ENCODE measurements around the gene XYLT1.
A peak's percentile ranks its signal among the peaks of the same experiment; 100 is the strongest.

Gene XYLT1

GRCh38 chr16:17238285-17239028 lies 232.3 kb downstream of the XYLT1 start:
- ATAC-seq (ENCODE audit: low read depth), result no peak
- H3K9me3 Mint-ChIP-seq, result peaks cover 9% of the 10 kb centered on the region
- peak overlapping the region; percentile 33 for H3K27ac Mint-ChIP-seq
- DNase-seq (ENCODE audit: low spot score in 2 of 2), result no peak
- peaks cover 24% of the 10 kb centered on the region for H3K4me1 Mint-ChIP-seq
- no peaks in the 10 kb centered on the region for H3K27me3 Mint-ChIP-seq
- no peak overlapping the region for H3K4me3 Mint-ChIP-seq
- peaks cover 30% of the 10 kb centered on the region for H3K36me3 Mint-ChIP-seq

DNA sequence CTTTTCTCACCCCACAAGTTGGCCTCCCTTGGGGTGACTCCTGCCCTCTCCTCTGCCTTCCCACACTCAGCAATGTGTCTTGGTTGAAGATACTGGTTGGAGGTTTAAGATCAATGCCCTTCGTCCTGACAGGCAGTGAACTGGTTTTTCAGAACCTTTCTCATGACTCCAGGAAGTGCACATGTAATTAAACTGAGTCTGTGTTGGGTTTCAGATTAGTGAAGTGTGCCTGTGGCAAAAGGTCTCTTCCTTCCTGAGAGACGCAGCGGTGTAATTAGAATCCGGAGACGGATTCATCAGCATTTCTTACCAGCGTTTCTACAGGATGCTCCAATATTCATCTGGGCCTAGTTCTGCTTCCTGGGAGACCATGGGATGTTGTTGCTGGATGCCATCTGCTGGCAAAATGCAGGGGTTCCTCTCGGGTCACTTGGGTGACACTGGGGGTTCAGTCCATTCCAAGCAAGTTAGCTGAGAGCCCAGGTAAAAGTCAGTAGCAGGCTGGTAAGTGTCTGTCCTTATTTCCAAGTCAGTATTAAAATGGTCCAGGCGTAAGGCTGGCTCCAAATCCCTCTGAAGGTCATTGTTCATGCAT lies 233.3 kb downstream of the XYLT1 start:
- Mint-ChIP-seq H3K27ac (no peak overlapping the region), H3K27me3 (no peaks in the 10 kb centered on the region), H3K9me3 (peaks cover 9% of the 10 kb centered on the region), H3K36me3 (peaks cover 26% of the 10 kb centered on the region), H3K4me1 (peaks cover 23% of the 10 kb centered on the region), H3K4me3 (no peak overlapping the region)
- DNase-seq (ENCODE audit: low spot score in 2 of 2), result no peak
- ATAC-seq (ENCODE audit: low read depth), result no peak

DNA sequence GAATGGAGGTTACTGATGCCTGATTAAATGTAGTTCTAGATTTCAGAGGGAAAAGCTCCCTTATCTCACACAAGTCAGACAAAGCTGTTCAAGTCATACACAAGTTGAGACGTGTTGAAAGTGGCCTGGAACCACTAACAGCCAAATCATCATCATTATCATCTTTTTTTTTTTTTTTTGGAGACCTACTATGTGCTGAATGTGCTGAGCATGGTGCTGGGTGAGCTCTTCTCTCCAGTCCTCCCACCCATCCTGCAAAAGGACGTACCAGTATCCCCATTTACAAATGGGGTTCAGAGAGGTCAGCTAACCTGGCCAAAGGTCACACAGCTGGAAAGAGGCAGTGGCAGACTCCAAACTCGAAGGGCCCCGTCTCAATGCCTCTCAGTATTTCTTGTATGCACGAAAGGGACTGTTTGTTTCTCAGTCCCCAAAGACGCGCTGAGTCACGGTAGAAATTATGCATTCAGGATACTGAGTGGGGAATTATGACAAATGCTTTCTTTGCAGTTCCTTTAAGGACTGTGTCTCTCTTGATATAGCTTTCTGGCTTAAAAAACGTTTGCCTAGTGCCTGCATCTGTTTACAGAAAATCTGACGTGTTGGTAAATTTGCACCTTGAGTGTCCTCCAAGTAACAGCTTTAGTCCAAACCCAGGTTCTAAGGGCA lies 235.5 kb downstream of the XYLT1 start:
- Mint-ChIP-seq H3K4me3 (no peak overlapping the region), H3K9me3 (peaks cover 9% of the 10 kb centered on the region), H3K27ac (no peak overlapping the region), H3K4me1 (peaks cover 24% of the 10 kb centered on the region), H3K27me3 (no peaks in the 10 kb centered on the region), H3K36me3 (peaks cover 24% of the 10 kb centered on the region)
- DNase-seq (ENCODE audit: low spot score in 2 of 2) (no peak), ATAC-seq (ENCODE audit: low read depth) (no peak)

DNA sequence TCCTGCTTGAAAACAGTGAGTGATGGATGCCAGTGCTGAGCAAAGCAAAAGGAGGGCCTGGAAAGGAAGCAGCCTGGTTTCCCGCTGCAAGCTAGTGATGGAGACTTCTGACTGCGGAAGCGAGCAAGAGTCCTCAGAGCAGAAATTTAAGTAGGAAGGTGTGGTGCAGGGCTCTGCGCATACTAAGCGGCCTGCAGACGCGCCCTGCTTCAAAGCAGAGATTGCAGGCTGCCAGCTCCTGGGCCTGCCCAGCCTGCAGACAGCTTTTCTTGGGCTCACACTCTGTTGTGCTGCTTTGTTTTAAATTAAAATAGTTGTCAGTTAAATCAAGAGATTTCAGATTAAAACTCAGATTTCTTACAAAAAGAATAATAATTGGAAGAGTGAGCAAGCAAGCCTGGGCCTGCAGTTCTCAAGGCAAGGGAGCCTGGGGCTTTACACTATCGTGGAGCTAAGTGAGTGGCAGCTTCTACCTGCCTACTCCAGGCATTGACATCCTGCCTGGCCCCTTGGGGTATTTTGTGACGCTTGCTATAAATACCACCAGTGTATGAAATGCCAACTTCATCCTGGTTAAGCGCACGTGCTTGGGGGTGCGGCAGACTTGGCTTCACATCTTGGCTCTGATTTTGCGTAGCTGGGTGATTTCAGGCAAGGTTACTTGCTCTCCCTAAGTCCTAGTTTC lies 237.3 kb downstream of the XYLT1 start:
- Mint-ChIP-seq H3K27me3 (no peaks in the 10 kb centered on the region), H3K27ac (no peak overlapping the region), H3K9me3 (no peaks in the 10 kb centered on the region), H3K4me1 (peaks cover 7% of the 10 kb centered on the region), H3K36me3 (peaks cover 11% of the 10 kb centered on the region), H3K4me3 (no peak overlapping the region)
- DNase-seq (ENCODE audit: low spot score in 2 of 2) (no peak), ATAC-seq (ENCODE audit: low read depth) (no peak)

GRCh38 chr16:17232487-17232886 lies 238.3 kb downstream of the XYLT1 start:
- H3K9me3 Mint-ChIP-seq, result no peaks in the 10 kb centered on the region
- DNase-seq (ENCODE audit: low spot score in 2 of 2) (no peak), ATAC-seq (ENCODE audit: low read depth) (no peak)
- H3K27me3 Mint-ChIP-seq, result no peaks in the 10 kb centered on the region
- peaks cover 6% of the 10 kb centered on the region for H3K4me1 Mint-ChIP-seq
- H3K27ac Mint-ChIP-seq, result no peak overlapping the region
- H3K36me3 Mint-ChIP-seq, result peaks cover 15% of the 10 kb centered on the region
- no peak overlapping the region for H3K4me3 Mint-ChIP-seq

DNA sequence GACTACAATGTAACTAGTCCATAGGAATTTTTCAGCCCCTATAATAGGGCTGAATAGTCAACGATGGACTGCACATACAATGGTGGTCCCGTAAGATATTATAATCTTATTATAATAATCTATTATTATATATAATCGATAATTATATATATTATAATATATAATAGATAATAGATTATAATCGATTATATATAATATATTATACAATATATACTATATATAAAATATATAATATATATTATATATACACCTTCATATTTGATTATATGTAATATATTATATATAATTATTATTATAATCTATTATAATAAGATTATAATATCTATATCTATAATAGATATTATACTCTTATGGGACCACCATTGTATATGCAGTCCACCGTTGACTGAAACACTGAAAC lies 238.8 kb downstream of the XYLT1 start:
- no peak overlapping the region for H3K4me3 Mint-ChIP-seq
- no peaks in the 10 kb centered on the region for H3K27me3 Mint-ChIP-seq
- DNase-seq (ENCODE audit: low spot score in 2 of 2) (no peak), ATAC-seq (ENCODE audit: low read depth) (no peak)
- peaks cover 17% of the 10 kb centered on the region for H3K36me3 Mint-ChIP-seq
- no peak overlapping the region for H3K27ac Mint-ChIP-seq
- no peaks in the 10 kb centered on the region for H3K9me3 Mint-ChIP-seq
- H3K4me1 Mint-ChIP-seq, result peaks cover 7% of the 10 kb centered on the region

DNA sequence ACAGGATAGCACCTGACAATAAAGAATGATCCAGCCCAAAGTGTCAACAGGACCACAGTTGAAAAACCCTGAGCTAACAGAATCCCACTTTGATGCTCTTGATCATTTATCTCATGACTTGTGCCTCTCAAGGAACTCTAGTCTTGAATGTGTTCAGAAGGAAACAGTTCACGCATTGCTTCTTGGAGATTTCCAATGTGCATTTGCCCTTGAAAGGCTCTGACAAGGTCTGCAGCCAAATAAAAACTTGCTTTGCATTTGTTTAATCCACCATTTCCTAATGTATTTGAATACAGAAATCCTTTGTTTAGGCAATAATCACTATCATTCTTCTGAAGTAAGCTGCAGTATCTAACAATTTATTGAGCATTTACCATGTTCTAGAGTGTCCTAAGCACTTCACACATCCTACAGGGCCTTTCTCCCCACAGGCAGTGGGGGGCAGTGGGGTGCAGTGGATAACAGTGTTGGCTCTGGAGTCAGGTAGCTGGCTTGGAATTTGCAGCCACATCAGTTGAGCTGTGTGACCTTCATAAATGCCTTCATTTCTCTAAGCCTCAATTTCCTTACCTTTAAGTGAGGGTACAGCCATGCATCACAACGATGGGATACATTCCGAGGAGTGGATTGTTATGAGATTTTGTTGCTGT lies 239.7 kb downstream of the XYLT1 start:
- Mint-ChIP-seq H3K4me1 (peaks cover 7% of the 10 kb centered on the region), H3K27ac (no peak overlapping the region), H3K4me3 (no peak overlapping the region), H3K9me3 (no peaks in the 10 kb centered on the region), H3K27me3 (no peaks in the 10 kb centered on the region), H3K36me3 (peaks cover 15% of the 10 kb centered on the region)
- ATAC-seq (ENCODE audit: low read depth) (no peak), DNase-seq (ENCODE audit: low spot score in 2 of 2) (no peak)

GRCh38 chr16:17229766-17230165 lies 241.0 kb downstream of the XYLT1 start:
- H3K27me3 Mint-ChIP-seq, result no peaks in the 10 kb centered on the region
- no peaks in the 10 kb centered on the region for H3K9me3 Mint-ChIP-seq
- ATAC-seq (ENCODE audit: low read depth) (no peak), DNase-seq (ENCODE audit: low spot score in 2 of 2) (no peak)
- H3K4me3 Mint-ChIP-seq, result no peak overlapping the region
- H3K4me1 Mint-ChIP-seq, result peaks cover 11% of the 10 kb centered on the region
- no peak overlapping the region for H3K27ac Mint-ChIP-seq
- peaks cover 17% of the 10 kb centered on the region for H3K36me3 Mint-ChIP-seq

DNA sequence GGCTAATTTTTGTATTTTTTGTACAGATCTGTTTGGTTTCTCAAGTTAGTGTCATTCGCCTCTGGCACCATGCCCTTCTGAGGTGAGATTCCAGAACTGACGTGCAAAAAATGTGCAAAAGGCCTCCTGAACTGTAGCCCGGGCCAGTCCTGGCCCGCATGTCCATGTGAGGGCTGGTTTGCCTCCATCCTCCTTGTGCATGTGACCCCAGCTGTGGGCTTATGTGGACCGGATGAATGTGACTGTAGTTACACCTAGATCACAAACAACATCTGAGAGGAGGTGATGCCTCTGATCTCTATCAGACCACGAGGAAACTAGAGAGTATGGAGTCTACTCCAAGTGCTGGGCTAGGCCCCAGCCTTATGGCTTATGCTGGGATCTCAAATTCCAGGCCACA lies 241.6 kb downstream of the XYLT1 start:
- Mint-ChIP-seq H3K27ac (no peak overlapping the region), H3K36me3 (peaks cover 17% of the 10 kb centered on the region), H3K9me3 (no peaks in the 10 kb centered on the region), H3K4me3 (no peak overlapping the region), H3K27me3 (no peaks in the 10 kb centered on the region), H3K4me1 (peaks cover 15% of the 10 kb centered on the region)
- DNase-seq (ENCODE audit: low spot score in 2 of 2) (no peak), ATAC-seq (ENCODE audit: low read depth) (no peak)

GRCh38 chr16:17228708-17229055 lies 242.1 kb downstream of the XYLT1 start:
- peaks cover 17% of the 10 kb centered on the region for H3K36me3 Mint-ChIP-seq
- H3K4me3 Mint-ChIP-seq, result no peak overlapping the region
- no peak overlapping the region for H3K27ac Mint-ChIP-seq
- no peaks in the 10 kb centered on the region for H3K27me3 Mint-ChIP-seq
- ATAC-seq (ENCODE audit: low read depth) (no peak), DNase-seq (ENCODE audit: low spot score in 2 of 2) (no peak)
- no peaks in the 10 kb centered on the region for H3K9me3 Mint-ChIP-seq
- peaks cover 18% of the 10 kb centered on the region for H3K4me1 Mint-ChIP-seq

DNA sequence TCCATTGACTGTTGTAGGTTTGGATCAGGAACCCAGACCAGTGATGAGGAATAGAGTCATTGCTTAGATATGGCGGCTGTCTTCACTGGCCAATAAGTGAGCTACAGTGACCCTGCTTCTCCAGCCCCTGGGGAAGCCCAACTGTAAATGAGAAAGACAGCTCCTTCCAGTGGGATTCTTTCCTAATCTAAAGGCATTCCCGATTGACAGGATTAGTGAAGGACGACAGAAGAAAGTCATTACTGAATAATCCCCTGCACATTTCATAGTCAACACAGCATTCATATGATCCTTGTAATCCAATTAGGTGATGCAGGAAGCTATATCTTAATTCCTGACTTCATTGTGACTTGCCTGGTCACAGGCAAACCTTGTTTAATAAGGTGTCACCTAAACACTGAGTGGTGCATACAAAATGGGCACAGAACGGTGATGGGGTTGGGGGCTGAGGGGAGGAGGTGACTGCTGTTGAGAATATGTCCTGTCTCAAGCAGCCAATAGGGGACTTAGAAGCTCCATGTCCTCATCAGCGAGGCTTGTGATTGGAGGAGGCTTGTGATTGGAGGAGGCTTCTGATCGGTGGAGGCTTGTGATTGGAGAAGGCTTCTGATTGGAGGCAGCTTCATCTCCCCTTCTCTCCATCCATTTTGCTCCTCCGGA lies 242.6 kb downstream of the XYLT1 start:
- H3K4me1 Mint-ChIP-seq, result peaks cover 21% of the 10 kb centered on the region
- H3K9me3 Mint-ChIP-seq, result no peaks in the 10 kb centered on the region
- H3K27ac Mint-ChIP-seq, result no peak overlapping the region
- H3K27me3 Mint-ChIP-seq, result no peaks in the 10 kb centered on the region
- H3K36me3 Mint-ChIP-seq, result peaks cover 20% of the 10 kb centered on the region
- no peak overlapping the region for H3K4me3 Mint-ChIP-seq
- DNase-seq (ENCODE audit: low spot score in 2 of 2), result no peak
- ATAC-seq (ENCODE audit: low read depth), result no peak

GRCh38 chr16:17227278-17227677 lies 243.5 kb downstream of the XYLT1 start:
- Mint-ChIP-seq H3K4me3 (no peak overlapping the region), H3K4me1 (peaks cover 17% of the 10 kb centered on the region), H3K27ac (no peak overlapping the region), H3K27me3 (no peaks in the 10 kb centered on the region), H3K9me3 (no peaks in the 10 kb centered on the region), H3K36me3 (peaks cover 14% of the 10 kb centered on the region)
- ATAC-seq (ENCODE audit: low read depth) (no peak), DNase-seq (ENCODE audit: low spot score in 2 of 2) (no peak)

- Mint-ChIP-seq H3K4me1 (peaks cover 19% of the 10 kb centered on the region), H3K36me3 (peaks cover 14% of the 10 kb centered on the region)
- no peak for DNase-seq (ENCODE audit: low spot score in 2 of 2)
These were observed 245.2 kb downstream of the XYLT1 start for GRCh38 chr16:17225541-17225940.

More at GRCh38 chr16:17225541-17225940, 245.2 kb downstream of the XYLT1 start:
- no peaks in the 10 kb centered on the region for H3K9me3 Mint-ChIP-seq
- no peak for ATAC-seq (ENCODE audit: low read depth)
- no peaks in the 10 kb centered on the region for H3K27me3 Mint-ChIP-seq
- H3K4me3 Mint-ChIP-seq, result no peak overlapping the region
- no peak overlapping the region for H3K27ac Mint-ChIP-seq
